ENCODE data around the gene MAN2B2.
"Not testable (repeated sequence)": the region's sequence is repeated elsewhere in the genome, so short reads cannot be mapped to it uniquely, and the experiment has no call there.

The MAN2B2 gene

GRCh38 chr4:6643141-6643847, 68.3 kb downstream of the MAN2B2 start:
- DNase-seq (ENCODE audit: low read depth) = no peak

GRCh38 chr4:6644792-6645530, 70.0 kb downstream of the MAN2B2 start:
- no peak for DNase-seq (ENCODE audit: low read depth)

- no peak for DNase-seq (ENCODE audit: low read depth)
These were observed 72.2 kb downstream of the MAN2B2 start for GRCh38 chr4:6647169-6647568.

- no peak for DNase-seq (ENCODE audit: low read depth)
These were observed 72.7 kb downstream of the MAN2B2 start for GRCh38 chr4:6647582-6648230.

- no peak for DNase-seq (ENCODE audit: low read depth)
These were observed 74.2 kb downstream of the MAN2B2 start for GRCh38 chr4:6649216-6649615.

GRCh38 chr4:6654211-6654610, 79.2 kb downstream of the MAN2B2 start:
- not testable (repeated sequence) for DNase-seq (ENCODE audit: low read depth)

- DNase-seq (ENCODE audit: low read depth) = not testable (repeated sequence)
These were observed 80.3 kb downstream of the MAN2B2 start for GRCh38 chr4:6655291-6655690.

GRCh38 chr4:6655924-6656323, 80.9 kb downstream of the MAN2B2 start:
- no peak for DNase-seq (ENCODE audit: low read depth)

- DNase-seq (ENCODE audit: low read depth) = no peak
These were observed 82.5 kb downstream of the MAN2B2 start for GRCh38 chr4:6657242-6658208.

- no peak for DNase-seq (ENCODE audit: low read depth)
These were observed 83.2 kb downstream of the MAN2B2 start for GRCh38 chr4:6658209-6658595.

- no peak for DNase-seq (ENCODE audit: low read depth)
These were observed 83.6 kb downstream of the MAN2B2 start for GRCh38 chr4:6658597-6659075.

GRCh38 chr4:6659897-6660296, 84.9 kb downstream of the MAN2B2 start:
- no peak for DNase-seq (ENCODE audit: low read depth)

- DNase-seq (ENCODE audit: low read depth) = no peak
These were observed 85.4 kb downstream of the MAN2B2 start for GRCh38 chr4:6660430-6660829.

GRCh38 chr4:6662591-6662990, 87.6 kb downstream of the MAN2B2 start:
- DNase-seq (ENCODE audit: low read depth) = no peak

GRCh38 chr4:6663596-6664393, 88.8 kb downstream of the MAN2B2 start:
- DNase-seq (ENCODE audit: low read depth) = no peak

GRCh38 chr4:6665320-6665654, 90.3 kb downstream of the MAN2B2 start:
- DNase-seq (ENCODE audit: low read depth) = no peak

- DNase-seq (ENCODE audit: low read depth) = no peak
These were observed 93.4 kb downstream of the MAN2B2 start for GRCh38 chr4:6668391-6668790.

- DNase-seq (ENCODE audit: low read depth) = no peak
These were observed 96.7 kb downstream of the MAN2B2 start for GRCh38 chr4:6671648-6672047.

GRCh38 chr4:6672131-6672530, 97.1 kb downstream of the MAN2B2 start:
- no peak for DNase-seq (ENCODE audit: low read depth)

- DNase-seq (ENCODE audit: low read depth) = not testable (repeated sequence)
These were observed 97.7 kb downstream of the MAN2B2 start for GRCh38 chr4:6672541-6673190.
